C4-2B (cell line): ENCODE data around the gene EXOC3L1.

Experiments used
- CTCF ChIP-seq: fragments of 450-650 bp; conservative IDR thresholded peaks from 2 replicates; pipeline ENCODE4 v1.5.1; 2017; ENCODE audit warnings: mild to moderate bottlenecking
- ZFX ChIP-seq: fragments of 450-650 bp; IDR thresholded peaks from 2 replicates; pipeline ENCODE4 v1.6.1; 2017

GRCh38 chr16:67165121-67166078 is 24.5 kb downstream of the EXOC3L1 start:
- TF ChIP-seq CTCF = no peak
- TF ChIP-seq ZFX = no peak
